Activated gamma-delta T cell treated with anti-CD3 and anti-CD28 coated beads, Interleukin-2, amount 50 U/mL, for 16 hours (primary cell): ENCODE measurements around the gene DEPDC4.

ENCODE experiments used
- DNase-seq: peaks from one replicate; pipeline ENCODE4 v3.0.0-alpha.2; 2020; ENCODE audit warnings: low read depth

Gene DEPDC4

DNA sequence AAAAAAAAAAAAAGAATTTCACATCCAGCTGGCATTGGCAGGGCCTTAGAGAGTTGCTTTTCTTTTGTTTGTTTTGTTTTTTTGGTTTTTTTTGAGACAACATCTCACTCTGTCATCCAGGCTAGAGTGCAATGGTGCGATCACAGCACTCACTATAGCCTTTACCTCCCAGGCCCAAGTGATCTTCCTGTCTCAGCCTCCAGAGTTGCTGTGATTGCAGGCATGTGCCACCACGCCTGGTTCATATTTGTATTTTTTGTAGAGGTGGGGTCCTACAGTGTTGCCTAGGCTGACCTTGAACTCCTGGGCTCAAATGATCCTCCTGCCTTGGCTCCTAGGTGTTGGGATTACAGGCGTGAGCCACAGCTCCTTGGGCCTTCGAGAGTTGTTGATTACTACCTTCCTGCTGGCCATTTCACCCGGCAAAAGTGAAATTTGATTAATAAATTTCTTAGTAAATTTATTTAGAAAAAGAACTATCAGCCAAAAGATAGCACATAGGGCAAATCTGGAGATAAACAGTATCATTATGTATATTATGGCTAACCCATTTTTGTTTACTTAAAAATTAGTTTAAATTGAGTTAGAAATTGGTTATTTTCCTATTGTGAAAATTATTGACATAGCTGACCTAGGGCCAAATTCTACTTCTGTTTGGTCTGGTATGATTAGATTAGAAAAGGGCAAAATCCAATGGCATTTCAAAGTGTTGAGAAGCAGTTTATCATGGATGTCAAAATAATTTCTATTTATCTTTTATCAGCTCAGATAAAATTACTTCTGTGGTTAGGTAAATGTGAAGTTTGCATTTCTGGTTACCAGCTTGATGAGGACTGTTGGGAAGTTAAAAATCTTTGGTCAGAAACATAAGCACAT, 53.6 kb downstream of the DEPDC4 start:
- no peak for DNase-seq

DNA sequence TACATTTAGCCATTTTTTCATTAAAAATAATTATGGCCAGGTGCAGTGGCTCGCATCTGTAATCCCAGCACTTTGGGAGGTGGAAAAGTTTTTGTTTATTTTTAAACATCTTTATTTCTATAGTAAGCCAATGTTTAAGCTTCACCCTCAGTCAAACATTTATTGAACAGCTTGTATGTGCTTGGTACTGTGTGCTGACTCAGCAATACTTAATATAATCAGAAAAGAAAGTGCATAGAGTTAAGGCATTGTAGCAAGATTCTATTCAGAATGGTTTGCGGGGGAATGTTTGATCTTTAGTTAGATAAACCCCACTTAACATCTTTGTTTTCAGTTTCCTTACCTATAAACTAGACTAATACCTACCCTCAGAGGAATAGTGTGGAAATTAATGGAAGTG, 55.2 kb downstream of the DEPDC4 start:
- DNase-seq = no peak

DNA sequence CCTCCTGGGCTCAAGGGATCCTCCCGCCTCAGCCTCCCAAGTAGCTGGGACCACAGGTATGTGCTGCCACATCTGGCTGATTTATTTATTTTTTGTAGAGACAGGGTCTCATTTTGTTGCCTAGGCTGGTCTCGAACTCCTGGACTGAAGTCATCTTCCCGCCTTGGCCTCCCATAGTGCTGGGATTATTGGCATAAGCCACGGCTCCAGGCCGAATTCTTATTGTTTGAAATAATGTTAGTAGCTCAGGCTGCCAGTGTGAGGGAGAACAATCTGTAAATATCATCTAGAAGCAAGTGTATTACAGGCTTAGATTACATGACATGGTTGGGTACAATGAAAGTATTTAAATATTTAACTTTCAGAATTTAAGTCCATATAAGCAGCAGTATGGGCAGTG, 58.0 kb downstream of the DEPDC4 start:
- DNase-seq = no peak

DNA sequence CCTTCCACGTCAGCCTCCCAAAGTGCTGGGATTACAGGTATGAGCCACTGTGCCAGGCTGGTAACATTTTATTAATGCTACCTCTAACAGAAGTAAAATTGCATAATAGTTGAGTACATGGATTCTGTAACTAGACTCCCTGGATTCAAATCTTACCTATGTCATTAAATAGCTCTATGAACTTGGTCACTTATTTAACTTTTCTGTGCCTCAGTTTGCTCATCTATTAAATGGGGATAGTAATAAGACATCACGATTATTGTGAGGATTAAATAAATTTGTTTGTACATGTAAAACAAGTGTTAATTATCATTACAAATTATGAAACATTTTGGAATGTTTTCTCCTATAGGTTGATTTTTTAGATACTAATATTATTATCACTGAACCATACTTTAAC, 59.6 kb downstream of the DEPDC4 start:
- no peak for DNase-seq

DNA sequence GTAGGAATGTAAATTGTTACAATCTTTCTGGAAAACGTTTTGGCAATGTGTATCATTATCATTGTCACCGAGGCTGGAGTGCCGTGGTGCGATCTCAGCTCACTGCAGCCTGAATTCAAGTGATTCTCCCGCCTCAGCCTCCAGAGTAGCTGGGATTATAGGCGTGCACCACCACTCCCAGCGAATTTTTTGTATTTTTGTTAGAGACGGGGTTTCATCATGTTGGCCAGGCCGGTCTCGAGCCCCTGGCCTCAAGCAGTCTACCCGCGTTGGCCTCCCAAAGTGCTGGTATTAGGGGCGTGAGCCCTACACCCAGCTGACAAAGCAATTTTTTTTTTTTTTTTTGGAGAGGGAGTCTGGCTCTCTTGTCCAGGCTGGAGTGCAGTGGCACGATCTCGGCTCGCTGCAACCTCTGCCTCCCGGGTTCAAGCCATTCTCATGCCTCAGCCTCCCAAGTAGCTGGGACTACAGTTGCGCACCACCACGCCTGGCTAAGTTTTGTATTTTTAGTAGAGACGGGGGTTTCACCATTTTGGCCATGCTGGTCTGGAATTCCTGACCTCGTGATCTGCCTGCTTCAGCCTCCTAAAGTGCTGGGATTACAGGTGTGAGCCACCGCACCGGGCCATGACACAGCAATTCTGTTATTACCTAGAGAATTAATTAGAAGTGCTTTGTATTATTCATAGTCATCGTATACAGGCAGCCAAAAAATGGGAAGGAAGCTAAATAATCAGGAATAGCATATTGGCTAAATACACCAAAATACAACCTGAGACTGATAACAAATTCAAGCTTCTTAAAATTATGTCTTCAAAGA, 65.1 kb downstream of the DEPDC4 start:
- DNase-seq = no peak

DNA sequence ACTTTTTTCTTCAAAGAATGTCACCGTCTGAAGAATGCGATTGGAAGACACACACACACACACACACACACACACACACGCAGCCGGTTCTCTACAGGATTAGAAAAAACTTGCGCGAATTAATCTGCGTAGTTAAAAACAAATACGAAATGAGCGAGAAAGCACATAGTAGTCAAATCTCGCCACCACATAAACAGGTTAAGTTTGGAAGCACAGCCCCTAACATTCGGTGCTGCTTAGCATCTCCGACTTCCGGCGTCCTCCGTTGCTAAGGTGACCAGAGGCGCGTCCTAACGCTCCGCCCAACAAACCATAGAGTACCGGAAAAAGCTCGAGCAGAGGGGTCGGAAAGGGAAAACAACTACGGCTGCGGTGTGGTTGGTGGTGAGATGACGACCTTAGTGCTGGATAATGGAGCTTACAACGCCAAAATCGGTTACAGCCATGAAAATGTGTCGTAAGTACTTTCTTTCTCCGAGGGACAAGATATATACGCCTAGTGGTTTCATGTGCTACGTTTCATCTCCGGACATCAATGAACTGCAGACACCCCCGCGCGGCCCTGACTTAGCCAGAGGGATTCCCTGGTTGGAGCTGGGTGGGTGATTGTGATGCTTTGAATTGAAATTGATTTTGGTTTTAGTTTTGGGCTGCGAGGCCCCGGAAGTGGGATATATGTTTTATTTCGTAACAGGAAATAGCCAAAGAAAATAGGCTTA, 66.3 kb downstream of the DEPDC4 start, which contains the start of gene ACTR6:
TSS of gene ACTR6 (plus strand) at position 353 of the 719 bp plus-strand sequence. CDS start at position 390, 37 bp downstream.
- peak; percentile 94 for DNase-seq

DNA sequence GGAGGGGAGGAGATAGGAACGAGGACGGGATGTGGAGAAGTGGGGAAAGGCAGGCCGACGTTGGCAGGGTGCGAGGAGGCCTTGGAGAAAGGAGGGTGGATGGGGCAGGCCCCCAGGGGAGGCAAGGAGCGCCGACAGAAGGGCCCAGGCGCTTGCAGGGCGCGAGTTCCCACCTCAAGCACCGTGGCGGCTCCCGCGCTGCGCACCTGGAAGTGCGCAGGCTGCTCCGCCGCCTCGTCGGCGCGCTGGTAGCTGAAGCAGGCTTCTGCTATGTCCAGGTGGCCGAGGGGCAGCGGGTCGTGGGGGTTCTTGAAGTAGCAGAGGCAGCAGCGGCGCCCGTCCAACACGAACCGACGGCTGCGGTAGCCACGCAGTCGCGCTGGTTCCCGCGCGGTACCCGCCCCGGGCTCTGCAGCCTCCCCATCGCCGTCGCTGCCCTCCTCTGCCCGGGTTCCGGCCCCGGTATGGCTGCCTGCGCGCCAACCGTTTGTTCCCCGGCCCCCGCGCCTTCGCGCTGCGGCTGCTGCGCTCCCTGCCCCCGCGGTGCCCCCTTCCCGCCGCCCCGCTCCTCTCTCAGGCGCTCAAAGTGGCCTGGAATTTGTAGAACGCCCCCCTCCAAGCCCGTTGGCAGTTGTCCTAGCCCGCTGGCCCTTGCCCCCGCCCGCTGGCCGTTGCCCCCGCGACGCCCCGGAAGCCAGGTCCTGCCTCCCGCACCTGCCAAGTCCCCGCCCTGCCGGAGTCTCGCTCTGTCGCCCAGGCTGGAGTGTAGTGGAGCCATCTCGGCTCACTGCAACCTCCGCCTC, 67.3 kb downstream of the DEPDC4 start:
- DNase-seq = peak; percentile 66

DNA sequence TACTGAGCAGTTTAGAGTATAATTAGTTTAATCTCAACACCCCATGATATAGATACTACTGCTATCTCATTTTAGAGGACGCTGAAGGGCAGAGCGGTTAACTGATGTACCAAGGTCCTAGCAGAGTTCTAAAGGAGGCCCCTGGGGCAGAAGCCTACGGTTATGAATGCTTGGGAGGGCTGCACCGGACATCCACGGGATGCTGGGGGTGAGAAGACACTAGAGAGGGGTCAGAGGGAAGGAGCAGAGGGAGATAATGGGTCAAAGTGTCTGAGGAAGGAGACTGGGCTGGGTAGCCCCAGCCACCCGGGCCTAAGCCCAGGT, 67.9 kb downstream of the DEPDC4 start:
- DNase-seq = no peak

DNA sequence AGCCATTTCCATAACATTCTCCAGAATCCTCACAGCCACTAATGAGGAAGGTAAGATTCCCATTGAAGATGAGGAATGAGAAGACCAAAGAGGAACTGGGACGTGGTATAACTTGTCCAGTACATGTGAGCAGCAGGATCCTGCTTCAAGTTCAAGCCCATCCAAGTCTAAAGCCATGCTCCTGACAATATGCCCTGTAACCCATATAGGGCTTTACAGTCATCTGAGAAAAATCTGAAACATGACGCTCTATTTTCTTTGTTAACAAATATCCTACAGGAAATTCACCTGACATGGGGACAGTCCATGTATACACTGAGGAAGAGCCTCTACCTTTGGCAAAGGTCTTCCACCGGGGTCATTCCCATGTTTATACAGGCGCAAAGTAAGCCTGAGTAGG, 69.4 kb downstream of the DEPDC4 start:
- no peak for DNase-seq

DNA sequence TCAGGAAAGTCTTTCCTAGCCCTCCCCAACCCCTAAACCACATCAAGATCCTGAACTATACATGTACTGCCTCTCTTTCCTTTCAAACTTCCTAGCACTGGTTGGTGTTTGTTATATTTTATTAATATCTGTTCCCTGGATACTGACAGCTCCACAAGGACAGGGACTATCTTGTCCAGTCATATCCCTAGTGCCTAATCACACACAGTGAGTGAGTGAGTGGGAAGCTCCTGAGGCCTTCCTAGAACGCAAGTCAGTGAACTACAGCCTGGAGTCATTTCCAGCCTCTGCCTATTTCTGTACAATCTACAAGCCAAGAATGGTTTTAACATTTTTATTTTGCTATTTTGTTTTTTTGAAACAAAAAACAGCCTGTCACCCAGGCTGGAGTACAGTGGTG, 73.8 kb downstream of the DEPDC4 start:
- DNase-seq = no peak
